Activated CD4-positive, alpha-beta T cell treated with anti-CD3 and anti-CD28 coated beads, Interleukin-2, amount 10 ng/mL, durations not matched to agents 24 days and 14 days (primary cell): Measurements from ENCODE around the gene CRK. TPM values are rescaled to one million over a fixed set of nuclear protein-coding genes. Genes with fewer than 3 reads are reported as not detected.
A peak's percentile ranks its signal among the peaks of the same experiment; 100 is the strongest.

ENCODE experiments used
- DNase-seq: peaks from one replicate; pipeline ENCODE4 v3.0.0; 2022
- H3K27ac Mint-ChIP-seq: one replicate; pipeline ENCODE4 v1.8.0; 2022; ENCODE audit warnings: mild to moderate bottlenecking, mixed read lengths
- H3K27me3 Mint-ChIP-seq: one replicate; pipeline ENCODE4 v1.8.0; 2022; ENCODE audit warnings: mixed read lengths
- H3K36me3 Mint-ChIP-seq: one replicate; pipeline ENCODE4 v1.8.0; 2022; ENCODE audit warnings: low read depth, mild to moderate bottlenecking, mixed read lengths
- H3K4me1 Mint-ChIP-seq: one replicate; pipeline ENCODE4 v1.8.0; 2021; ENCODE audit warnings: mixed read lengths
- H3K4me3 Mint-ChIP-seq: one replicate; pipeline ENCODE4 v1.8.0; 2022; ENCODE audit warnings: mild to moderate bottlenecking, moderate library complexity, mixed read lengths
- H3K9me3 Mint-ChIP-seq: one replicate; pipeline ENCODE4 v1.8.0; 2021; ENCODE audit warnings: mixed read lengths
- intact Hi-C: fragments of 100-400 bp; cut with micrococcal nuclease; formaldehyde crosslinking; loops from one replicate; pipeline ENCODE4 v1.15.1; 2023
- total RNA-seq: library from RNA; stranded (reverse); gene quantifications from 2 replicates; pipeline ENCODE4 v1.2.3, GENCODE V29; 2022

Gene CRK
- total RNA-seq, 1 donor from 2014 or later, result 22.5 TPM

DNA sequence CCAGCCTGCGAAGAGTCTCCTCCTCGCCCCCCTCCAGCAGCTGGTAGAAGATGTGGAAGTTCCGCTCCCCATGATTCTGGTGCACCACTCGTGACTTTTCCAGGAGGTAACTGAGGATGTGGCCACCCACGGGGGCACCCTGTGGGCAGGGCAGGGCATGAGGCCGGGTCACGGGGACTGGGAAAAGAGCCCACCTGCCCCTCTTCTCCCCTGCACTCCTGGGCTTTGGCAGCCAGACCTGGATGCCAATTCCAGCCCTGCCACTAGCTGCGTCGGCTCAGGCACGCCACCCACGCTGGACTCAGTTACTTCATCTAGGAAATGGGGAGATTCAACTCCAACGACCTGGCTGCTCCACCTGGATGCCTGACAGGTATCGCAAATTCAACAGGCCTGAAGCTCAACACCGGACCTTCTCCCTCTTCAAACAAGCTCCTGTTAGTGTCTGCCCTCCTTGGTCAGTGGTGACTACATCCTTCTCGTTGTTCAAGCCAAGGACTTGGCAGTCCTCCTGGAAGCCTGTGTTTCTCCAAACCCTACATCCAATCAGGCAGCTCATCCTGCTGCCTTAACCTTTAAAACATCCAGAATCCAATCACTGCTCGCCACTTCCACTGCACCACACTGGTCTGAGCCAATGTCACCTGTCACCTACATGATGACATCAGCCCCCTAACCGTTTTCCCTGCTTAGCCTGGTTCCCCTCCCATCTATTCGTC lies 24.9 kb upstream of the CRK start:
- Mint-ChIP-seq H3K36me3 (peaks cover 34% of the 10 kb centered on the region), H3K4me3 (no peak overlapping the region), H3K4me1 (peaks cover 6% of the 10 kb centered on the region), H3K9me3 (no peaks in the 10 kb centered on the region), H3K27ac (no peak overlapping the region), H3K27me3 (no peaks in the 10 kb centered on the region)
- intact Hi-C loops, result no loop called here
- DNase-seq, result no peak

DNA sequence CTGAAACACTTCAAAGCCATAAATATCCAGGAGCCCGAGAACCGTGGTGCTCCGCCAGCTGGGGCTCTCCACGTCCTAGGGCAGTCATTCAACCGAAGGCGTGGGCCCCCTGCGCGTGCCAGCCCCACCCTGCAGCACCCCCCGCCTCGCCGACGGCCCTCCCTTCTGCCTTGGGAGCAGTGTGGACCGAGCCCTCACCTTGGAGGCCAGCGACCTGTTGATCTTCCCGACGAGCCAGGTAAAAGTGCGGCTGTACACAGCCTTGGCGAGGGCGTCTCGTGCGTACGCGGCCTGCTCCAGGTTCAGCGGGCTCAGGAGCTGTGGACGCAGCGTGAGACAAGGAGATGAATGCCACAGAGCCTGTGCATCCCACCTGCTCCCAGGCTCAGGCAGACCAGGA lies 22.4 kb upstream of the CRK start:
- Mint-ChIP-seq H3K9me3 (no peaks in the 10 kb centered on the region), H3K27ac (no peak overlapping the region), H3K27me3 (no peaks in the 10 kb centered on the region), H3K4me1 (peaks cover 8% of the 10 kb centered on the region), H3K36me3 (peaks cover 37% of the 10 kb centered on the region), H3K4me3 (no peak overlapping the region)
- DNase-seq, result no peak
- intact Hi-C loops, result no loop called here

DNA sequence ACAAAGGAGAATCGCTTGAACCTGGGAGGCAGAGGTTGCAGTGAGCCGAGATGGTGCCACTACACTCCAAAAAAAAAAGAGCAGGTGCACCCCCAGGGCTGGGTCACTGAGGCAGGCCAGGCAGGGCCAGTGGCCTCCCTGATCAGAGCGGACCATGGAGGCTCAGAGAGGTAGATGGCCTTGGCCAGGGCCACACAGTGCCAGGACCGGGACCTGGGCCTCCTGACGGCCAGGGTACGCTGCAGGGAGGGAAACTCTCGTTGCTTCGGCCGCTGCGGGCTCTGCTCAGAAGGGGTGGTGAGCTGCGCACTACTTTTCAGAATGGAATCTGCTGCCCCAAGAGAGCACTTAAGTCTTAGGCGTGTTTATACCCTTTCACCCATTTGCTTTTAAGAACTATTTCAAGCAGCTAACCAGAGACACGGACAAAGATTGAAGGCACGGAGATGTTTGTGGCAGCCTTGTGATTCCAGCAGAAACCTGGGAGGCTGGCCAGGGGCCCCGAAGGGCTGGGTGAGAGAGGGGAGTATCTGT lies 19.4 kb upstream of the CRK start:
- H3K4me1 Mint-ChIP-seq, result peaks cover 14% of the 10 kb centered on the region
- H3K4me3 Mint-ChIP-seq, result no peak overlapping the region
- intact Hi-C loops, result no loop called here
- peaks cover 27% of the 10 kb centered on the region for H3K36me3 Mint-ChIP-seq
- DNase-seq, result no peak
- no peak overlapping the region for H3K27ac Mint-ChIP-seq
- no peaks in the 10 kb centered on the region for H3K27me3 Mint-ChIP-seq
- no peaks in the 10 kb centered on the region for H3K9me3 Mint-ChIP-seq

DNA sequence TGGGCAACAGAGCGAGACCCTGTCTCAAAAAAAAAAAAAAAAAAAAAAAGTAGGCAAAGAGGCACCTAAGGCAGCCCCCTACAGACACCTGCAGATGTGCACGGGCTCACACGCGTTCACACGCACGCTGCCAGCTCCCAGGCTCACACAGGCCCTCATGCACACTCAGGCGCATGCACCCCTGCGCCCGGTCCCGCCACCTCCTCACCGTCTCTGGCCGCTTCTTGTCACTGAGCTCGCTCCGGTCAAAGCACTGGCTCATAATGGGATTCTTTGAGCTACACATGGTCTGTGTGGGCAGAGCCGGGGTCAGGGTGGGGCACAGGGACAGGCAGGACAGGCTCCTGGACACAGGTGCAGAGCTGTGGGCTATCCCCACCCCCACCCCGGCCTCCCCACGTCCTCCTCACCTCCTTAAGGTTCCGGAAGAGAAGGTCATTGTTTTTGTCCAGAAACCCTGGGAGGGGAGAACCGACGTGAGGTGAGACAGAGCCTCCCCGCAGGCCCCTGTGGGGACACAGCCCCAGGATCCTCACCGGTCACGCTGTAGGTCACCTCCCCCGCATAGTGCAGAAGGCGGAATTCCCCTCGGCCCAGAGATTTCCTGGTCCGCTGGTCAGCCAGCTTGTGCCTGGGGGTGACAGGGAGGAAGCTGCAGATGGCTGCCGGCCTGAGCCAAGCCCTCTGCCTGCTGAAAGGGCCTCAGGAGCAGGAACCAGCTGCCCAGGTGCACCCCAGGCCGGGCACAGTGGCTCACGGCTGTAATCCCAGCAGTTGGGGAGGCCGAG lies 18.6 kb upstream of the CRK start:
- Mint-ChIP-seq H3K9me3 (no peaks in the 10 kb centered on the region), H3K4me1 (peaks cover 14% of the 10 kb centered on the region), H3K4me3 (no peak overlapping the region), H3K27me3 (no peaks in the 10 kb centered on the region), H3K27ac (no peak overlapping the region), H3K36me3 (peaks cover 31% of the 10 kb centered on the region)
- intact Hi-C loops, result no loop called here
- no peak for DNase-seq

DNA sequence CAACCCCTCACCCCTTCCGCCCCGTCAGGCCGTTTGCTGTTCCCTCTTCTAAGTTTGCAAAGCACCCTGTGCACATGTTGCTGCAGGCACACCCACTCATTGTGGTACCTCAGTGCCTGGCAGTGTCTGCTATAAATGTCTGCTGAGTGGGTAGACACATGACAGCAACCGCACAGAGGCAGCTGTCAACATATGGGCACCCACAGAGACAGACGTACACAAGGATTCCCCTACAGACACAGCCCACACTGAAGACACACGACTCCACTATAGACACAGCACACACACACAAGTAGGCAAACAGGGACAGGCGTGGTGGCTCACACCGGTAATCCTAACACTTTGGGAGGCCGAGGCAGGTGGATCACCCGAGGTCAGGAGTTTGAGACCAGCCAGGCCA lies 17.8 kb upstream of the CRK start:
- H3K27me3 Mint-ChIP-seq, result no peaks in the 10 kb centered on the region
- no peak for DNase-seq
- intact Hi-C loops, result no loop called here

DNA sequence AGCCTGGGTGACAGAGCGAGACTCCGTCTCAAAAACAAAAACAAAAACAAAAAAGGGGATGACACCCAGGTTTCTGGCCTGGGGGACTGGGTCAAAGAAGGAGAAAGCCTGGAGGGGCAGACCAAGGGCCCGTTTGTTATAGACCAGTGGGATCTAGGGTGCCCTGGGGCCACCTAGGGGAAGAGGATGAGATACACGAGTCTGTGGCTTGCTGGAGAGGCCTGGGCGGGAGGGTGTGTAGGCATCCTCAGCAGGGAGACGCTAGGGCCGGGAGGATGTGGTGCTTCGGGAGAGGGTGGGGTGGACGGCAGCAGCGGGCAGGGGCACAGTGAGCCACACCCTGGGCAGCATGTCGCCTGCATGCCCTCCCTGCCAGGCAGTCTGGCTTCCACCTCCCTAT lies 17.1 kb upstream of the CRK start:
- H3K36me3 Mint-ChIP-seq, result peaks cover 40% of the 10 kb centered on the region
- intact Hi-C loops, result no loop called here
- peaks cover 14% of the 10 kb centered on the region for H3K4me1 Mint-ChIP-seq
- H3K4me3 Mint-ChIP-seq, result no peak overlapping the region
- no peak overlapping the region for H3K27ac Mint-ChIP-seq
- peak; percentile 73 for DNase-seq
- no peaks in the 10 kb centered on the region for H3K27me3 Mint-ChIP-seq
- H3K9me3 Mint-ChIP-seq, result no peaks in the 10 kb centered on the region

More for the DNA sequence above, 17.8 kb upstream of the CRK start:
- peaks cover 37% of the 10 kb centered on the region for H3K36me3 Mint-ChIP-seq
- peaks cover 14% of the 10 kb centered on the region for H3K4me1 Mint-ChIP-seq
- H3K27ac Mint-ChIP-seq, result no peak overlapping the region
- no peaks in the 10 kb centered on the region for H3K9me3 Mint-ChIP-seq
- peak overlapping the region; percentile 7 for H3K4me3 Mint-ChIP-seq

DNA sequence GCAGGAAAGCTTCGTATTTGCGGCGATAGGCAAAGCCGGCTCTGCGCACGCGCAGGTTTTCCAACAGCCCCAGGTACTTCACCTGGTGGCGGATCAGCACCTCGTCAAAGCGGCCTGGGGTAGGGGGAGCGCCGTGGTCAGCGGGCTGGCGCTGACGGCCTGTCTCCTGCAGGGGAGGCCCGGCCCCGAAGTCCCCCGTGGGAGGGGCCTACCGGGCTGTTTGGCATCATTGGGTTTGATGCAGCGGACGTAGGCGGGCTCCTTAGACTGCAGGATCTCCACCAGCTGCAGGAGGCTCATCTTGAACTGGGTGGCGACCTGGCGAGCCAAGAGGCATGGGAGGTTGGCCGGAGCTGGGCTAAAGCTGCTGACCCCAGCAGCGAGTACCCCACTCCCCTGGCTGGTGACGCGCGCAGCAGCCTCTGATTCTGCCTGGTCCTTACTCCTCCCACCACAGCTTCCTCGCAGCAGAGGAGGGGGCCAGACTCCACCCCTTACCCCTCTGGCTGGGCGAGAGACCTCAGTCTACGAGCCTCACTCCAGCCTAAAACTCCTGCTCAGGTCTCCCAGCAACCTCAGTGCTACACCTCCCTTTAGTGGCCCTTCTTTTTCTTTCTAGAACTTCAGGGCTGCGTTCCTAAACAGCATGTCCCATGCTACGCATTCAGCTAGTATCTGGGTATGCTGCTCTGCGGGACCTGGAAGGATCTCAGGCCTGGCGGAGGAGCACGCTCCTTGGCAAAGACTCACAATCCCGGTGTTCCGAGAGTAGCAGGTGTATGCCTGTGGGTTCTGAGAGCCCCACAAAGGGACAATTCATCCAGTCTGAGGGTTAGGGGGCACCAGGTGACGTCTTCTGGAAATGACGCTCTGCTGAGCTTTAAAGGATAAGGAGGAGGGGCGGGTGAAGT lies 16.1 kb upstream of the CRK start:
- DNase-seq, result no peak
- intact Hi-C loops, result no loop called here
- Mint-ChIP-seq H3K36me3 (peaks cover 40% of the 10 kb centered on the region), H3K27ac (no peak overlapping the region), H3K4me1 (peaks cover 14% of the 10 kb centered on the region), H3K4me3 (no peak overlapping the region), H3K27me3 (no peaks in the 10 kb centered on the region), H3K9me3 (no peaks in the 10 kb centered on the region)

DNA sequence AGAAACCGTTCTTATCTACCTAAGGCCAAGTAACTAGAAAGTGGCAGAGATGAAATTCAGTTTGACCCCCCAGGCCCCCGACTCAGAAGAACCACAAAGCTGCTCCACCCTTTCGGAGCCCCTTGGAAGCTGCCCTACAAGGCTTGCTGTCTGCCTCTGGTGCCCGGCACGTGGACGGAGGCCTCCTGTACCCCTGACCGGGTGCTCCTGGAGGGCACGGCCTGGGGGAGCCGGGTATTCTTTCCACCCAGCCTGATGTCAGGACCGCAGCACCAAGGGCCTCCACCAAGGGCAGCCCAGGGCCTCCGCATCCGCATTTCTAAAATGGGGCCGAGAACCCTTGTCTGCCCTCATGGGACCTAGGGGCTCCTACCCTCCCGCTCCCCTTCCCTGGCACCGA lies 15.5 kb upstream of the CRK start:
- Mint-ChIP-seq H3K27me3 (no peaks in the 10 kb centered on the region), H3K4me1 (peaks cover 14% of the 10 kb centered on the region), H3K4me3 (no peak overlapping the region), H3K36me3 (peaks cover 41% of the 10 kb centered on the region), H3K9me3 (no peaks in the 10 kb centered on the region), H3K27ac (no peak overlapping the region)
- intact Hi-C loops, result no loop called here
- DNase-seq, result no peak

DNA sequence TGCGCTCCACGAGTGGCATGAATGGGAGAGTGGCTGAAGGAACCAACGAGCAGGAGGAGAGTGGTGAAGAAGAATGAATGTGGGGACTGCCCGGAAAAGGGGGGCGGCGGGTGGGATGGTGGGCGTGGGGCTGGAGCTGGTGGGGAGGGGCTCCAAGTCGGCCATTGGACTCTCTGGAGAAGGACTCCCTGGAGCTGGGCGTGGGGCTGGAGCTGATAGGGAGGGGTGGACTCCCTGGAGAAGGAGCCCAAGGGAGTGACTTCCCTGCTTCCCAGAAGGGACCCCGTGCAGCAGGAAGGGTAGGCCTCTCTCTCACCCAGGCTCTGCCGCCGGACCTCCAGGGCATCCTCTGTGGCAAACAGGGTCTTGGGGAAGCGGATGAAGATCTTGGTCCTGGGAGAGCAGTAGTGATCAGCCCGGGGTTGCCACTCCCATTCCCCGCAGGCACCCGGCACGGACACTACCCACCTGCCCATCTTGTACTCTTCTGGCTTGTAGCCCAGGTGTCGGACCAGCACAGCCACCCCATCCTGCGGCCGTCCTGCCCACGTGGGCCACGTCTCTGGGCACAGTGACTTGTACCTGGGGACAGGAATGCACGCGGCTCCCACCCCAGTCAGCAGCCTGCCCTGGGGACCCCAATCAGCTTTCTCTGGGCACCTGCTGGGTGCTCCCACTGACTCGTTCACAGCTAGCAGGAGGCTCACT lies 14.9 kb upstream of the CRK start:
- Mint-ChIP-seq H3K4me3 (no peak overlapping the region), H3K27me3 (no peaks in the 10 kb centered on the region), H3K9me3 (no peaks in the 10 kb centered on the region), H3K36me3 (peaks cover 43% of the 10 kb centered on the region), H3K27ac (no peak overlapping the region), H3K4me1 (peaks cover 14% of the 10 kb centered on the region)
- intact Hi-C loops, result no loop called here
- no peak for DNase-seq

DNA sequence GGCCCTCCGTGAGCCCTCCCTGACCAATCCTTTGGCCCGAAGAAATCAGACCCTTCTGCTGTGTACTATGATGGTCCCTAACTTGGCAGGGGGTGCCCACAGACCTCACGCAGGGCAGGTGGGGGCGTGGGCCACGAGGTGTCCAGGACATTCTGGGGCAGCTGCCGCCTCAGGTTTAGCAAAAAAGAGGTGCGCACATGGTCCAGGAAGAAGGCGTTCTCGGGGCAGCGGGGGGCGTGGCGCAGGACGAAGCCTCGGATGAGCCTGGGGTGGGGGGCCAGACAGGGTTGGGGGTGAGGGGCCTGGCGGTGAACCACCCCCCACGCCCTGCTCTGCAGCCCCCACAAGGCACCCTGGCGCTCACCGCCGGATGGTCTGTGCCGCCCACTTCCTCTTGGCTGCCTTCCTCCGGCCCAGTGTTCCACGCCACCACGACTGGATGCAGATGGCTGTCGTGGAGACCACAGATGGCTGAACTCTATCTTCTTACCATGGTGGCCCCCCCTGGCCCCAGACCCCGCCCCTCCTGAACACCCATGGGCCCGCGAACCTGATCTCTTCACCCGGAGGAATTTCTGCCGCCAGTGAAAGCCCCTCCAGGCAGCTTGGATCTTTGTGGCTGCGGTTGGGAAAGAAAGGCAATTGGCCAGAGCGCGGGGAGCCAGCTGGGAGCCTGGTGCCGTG lies 14.2 kb upstream of the CRK start:
- no peak for DNase-seq
- H3K4me1 Mint-ChIP-seq, result peaks cover 14% of the 10 kb centered on the region
- H3K36me3 Mint-ChIP-seq, result peaks cover 41% of the 10 kb centered on the region
- no peaks in the 10 kb centered on the region for H3K27me3 Mint-ChIP-seq
- H3K4me3 Mint-ChIP-seq, result no peak overlapping the region
- H3K27ac Mint-ChIP-seq, result no peak overlapping the region
- no peaks in the 10 kb centered on the region for H3K9me3 Mint-ChIP-seq
- intact Hi-C loops, result no loop called here

DNA sequence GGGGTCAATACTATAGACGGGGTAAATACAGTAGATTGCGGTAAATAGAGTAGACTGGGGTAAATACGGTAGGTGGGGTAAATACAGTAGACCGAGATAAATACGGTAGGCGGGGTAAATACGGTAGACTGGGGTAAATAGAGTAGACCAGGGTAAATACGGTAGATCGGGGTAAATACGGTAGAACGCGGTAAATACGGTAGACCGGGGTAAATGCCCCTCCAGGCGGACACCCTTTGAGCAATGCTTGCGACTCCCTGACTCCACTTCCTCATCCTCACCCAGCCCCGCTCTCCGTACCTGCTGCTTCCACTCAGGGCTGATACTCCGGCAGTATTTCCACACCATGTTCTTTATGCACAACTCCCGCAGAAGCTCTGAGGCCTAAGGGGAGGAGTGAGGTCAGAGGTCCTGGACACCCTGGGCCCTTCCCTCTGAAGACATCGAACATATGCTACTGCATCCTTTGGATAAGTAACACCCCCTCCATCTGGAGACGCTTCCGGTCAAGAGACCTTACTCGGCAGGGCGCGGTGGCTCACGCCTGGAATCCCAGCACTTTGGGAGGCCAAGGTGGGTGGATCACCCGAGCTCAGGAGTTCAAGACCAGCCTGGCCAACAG lies 13.3 kb upstream of the CRK start:
- peaks cover 14% of the 10 kb centered on the region for H3K4me1 Mint-ChIP-seq
- H3K36me3 Mint-ChIP-seq, result peaks cover 41% of the 10 kb centered on the region
- H3K9me3 Mint-ChIP-seq, result no peaks in the 10 kb centered on the region
- intact Hi-C loops, result no loop called here
- H3K27me3 Mint-ChIP-seq, result peaks cover 2% of the 10 kb centered on the region
- H3K4me3 Mint-ChIP-seq, result no peak overlapping the region
- DNase-seq, result no peak
- H3K27ac Mint-ChIP-seq, result no peak overlapping the region

DNA sequence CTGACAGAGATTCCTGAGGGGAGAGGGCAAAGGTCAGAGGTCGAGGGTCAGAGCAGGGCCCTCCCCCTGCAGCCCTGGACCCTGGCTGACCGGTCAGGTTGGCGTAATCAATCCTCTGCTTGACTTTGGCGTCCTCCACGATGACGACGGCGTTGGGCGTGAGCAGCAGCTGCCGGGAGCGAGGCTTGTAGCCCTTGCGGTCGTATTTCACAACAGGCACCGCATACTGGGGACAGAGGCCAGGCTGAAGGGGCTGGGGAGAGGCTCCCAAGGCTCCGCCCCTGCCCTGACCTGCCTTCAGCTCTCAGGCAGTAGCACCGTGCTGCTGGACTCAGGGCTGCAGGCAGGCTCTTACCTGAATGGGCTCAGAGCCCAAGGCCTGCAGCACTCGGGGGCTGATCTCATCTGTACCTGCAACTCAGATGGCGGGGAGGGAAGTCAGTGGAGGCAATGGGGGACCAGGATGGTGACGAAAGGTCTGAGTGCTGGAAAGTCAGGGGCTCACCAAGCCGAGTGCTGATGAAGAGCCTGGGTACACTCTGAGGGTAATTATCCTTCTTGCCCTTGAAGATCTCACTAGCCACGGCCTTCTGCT lies 12.0 kb upstream of the CRK start:
- Mint-ChIP-seq H3K4me3 (no peak overlapping the region), H3K9me3 (no peaks in the 10 kb centered on the region), H3K27ac (no peak overlapping the region), H3K36me3 (peaks cover 41% of the 10 kb centered on the region), H3K27me3 (peaks cover 8% of the 10 kb centered on the region), H3K4me1 (peaks cover 10% of the 10 kb centered on the region)
- intact Hi-C loops, result no loop called here
- no peak for DNase-seq
